ENCODE data around the gene SMU1.

The SMU1 gene

DNA sequence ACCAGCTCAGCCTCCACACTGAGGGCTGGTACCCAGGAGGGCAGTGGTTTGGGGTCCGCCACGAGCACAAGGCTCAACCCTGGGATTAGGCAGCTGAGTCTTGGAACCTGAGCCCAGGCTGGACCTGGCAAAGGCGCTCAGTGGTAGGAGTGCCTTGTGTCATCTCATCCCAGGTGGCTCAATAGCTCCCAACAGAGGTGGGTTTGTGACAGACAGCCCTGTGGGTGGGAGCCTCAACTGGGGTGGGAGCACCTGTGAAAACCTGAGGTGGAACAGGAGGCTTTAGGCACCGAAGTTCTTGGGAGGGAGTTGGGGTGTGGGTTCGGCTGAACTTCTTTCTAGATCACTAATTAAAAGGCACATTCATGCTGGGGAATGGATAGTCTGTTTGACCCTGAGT, 35.2 kb upstream of the SMU1 start:
- DNase-seq (ENCODE audit: extremely low spot score), result no peak
- POLR2A ChIA-PET, result no interaction called here
- TF ChIP-seq TARDBP (IDR thresholded peaks at IDR 0.05) (no peak), SUZ12 (IDR thresholded peaks at IDR 0.05) (no peak), HDGF (IDR thresholded peaks at IDR 0.05; ENCODE audit: borderline replicate concordance) (no peak), ARNT (IDR thresholded peaks at IDR 0.05) (no peak), NFRKB (IDR thresholded peaks at IDR 0.05) (no peak), BHLHE40 (IDR thresholded peaks at IDR 0.05; ENCODE audit: borderline replicate concordance) (no peak), L3MBTL2 (conservative IDR thresholded peaks at IDR 0.05) (no peak), LEF1 (IDR thresholded peaks at IDR 0.05; ENCODE audit: borderline replicate concordance) (no peak), CTBP1 (IDR thresholded peaks at IDR 0.05; ENCODE audit: borderline replicate concordance) (no peak), FOXA1 (IDR thresholded peaks at IDR 0.05) (no peak), FOXK2 (IDR thresholded peaks at IDR 0.05) (no peak), ZNF384 (IDR thresholded peaks at IDR 0.05) (no peak), SP1 (IDR thresholded peaks at IDR 0.05) (no peak), PKNOX1 (IDR thresholded peaks at IDR 0.05) (no peak), ELF4 (IDR thresholded peaks at IDR 0.05) (no peak), FOXM1 (IDR thresholded peaks at IDR 0.05; ENCODE audit: borderline replicate concordance) (no peak)
- CTCF ChIA-PET, result interaction anchor here (0.6 kb wide), 1 partner anchor 15 kb away, joined by 3 read pairs; no protein-coding TSS in a partner anchor

- POLR2A ChIA-PET, result no interaction called here
- DNase-seq (ENCODE audit: extremely low spot score), result no peak
- no peak for TF ChIP-seq HDGF (IDR thresholded peaks at IDR 0.05; ENCODE audit: borderline replicate concordance)
- TF ChIP-seq ARNT (IDR thresholded peaks at IDR 0.05), result no peak
- TF ChIP-seq FOXA1 (IDR thresholded peaks at IDR 0.05), result no peak
- no peak for TF ChIP-seq ZNF384 (IDR thresholded peaks at IDR 0.05)
- no peak for TF ChIP-seq LEF1 (IDR thresholded peaks at IDR 0.05; ENCODE audit: borderline replicate concordance)
- no peak for TF ChIP-seq FOXK2 (IDR thresholded peaks at IDR 0.05)
- TF ChIP-seq BHLHE40 (IDR thresholded peaks at IDR 0.05; ENCODE audit: borderline replicate concordance), result no peak
- TF ChIP-seq CTBP1 (IDR thresholded peaks at IDR 0.05; ENCODE audit: borderline replicate concordance), result no peak
- no peak for TF ChIP-seq TARDBP (IDR thresholded peaks at IDR 0.05)
- CTCF ChIA-PET, result interaction anchor here (0.6 kb wide), 1 partner anchor 16 kb away, joined by 3 read pairs; no protein-coding TSS in a partner anchor
Observed at GRCh38 chr9:33110686-33111085, 34.2 kb upstream of the SMU1 start.

DNA sequence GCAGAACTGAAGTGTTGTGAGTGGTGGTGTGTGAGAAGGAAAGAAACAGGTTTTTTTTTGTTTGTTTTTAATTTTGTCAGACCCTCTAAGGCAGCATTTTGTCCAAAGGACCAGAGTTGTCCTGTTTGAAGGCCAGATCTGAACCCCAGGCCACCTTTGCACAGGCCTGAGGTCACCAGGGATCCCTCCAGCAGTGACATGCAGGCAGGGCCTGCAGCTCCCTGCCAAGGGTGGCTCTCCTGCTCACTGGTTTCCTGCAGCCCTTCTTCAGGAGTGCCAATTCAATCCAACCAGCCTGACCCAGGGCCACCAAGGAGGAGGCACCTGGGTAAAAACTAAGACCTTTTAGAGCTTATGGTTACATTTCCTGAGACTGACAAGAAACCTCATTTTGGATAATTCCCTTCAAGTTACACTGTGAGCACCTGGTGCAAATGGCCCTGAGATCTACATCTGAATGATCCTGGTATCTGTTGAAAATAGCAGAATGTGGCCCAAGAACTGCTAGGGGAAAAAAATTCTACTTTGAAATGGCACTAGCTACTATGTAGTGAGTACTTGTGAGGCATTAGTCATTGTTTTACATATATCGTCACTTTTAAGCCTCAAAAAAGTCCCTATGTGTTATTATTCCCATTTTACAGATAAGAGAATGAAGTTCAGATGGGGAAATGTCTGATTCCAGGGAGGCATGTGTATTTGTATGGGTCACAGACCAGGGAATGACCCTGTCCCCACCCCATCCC, 33.5 kb upstream of the SMU1 start:
- DNase-seq (ENCODE audit: extremely low spot score), result no peak
- TF ChIP-seq FOXK2 (IDR thresholded peaks at IDR 0.05), result no peak
- ChIA-PET POLR2A (no interaction called here), CTCF (interaction anchor here (0.6 kb wide), 1 partner anchor 149 kb away, joined by 4 read pairs; no protein-coding TSS in a partner anchor)

DNA sequence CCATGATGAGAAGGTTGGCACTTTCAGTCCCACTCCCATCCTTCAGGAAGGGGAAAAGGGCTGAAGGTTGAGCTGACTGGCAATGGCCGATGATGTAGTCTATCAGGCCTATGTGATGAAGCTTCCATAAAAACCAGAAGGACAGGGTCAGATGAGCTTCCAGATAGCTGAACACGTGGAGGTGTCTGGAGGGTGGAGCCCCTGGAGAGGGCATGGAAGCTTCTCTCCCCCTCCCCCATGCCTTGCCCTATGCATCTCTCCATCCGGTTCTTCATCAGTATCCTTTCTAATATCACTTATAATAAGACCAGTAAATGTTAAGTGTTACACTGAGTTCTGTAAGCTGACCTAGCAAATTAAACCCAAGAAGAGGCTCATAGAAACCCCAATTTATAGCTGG, 32.6 kb upstream of the SMU1 start:
- ChIA-PET POLR2A (no interaction called here), CTCF (interaction anchor here (0.6 kb wide), 1 partner anchor 150 kb away, joined by 4 read pairs; no protein-coding TSS in a partner anchor)
- DNase-seq (ENCODE audit: extremely low spot score), result no peak
- TF ChIP-seq ARNT (IDR thresholded peaks at IDR 0.05), result no peak
- no peak for TF ChIP-seq ELF4 (IDR thresholded peaks at IDR 0.05)

DNA sequence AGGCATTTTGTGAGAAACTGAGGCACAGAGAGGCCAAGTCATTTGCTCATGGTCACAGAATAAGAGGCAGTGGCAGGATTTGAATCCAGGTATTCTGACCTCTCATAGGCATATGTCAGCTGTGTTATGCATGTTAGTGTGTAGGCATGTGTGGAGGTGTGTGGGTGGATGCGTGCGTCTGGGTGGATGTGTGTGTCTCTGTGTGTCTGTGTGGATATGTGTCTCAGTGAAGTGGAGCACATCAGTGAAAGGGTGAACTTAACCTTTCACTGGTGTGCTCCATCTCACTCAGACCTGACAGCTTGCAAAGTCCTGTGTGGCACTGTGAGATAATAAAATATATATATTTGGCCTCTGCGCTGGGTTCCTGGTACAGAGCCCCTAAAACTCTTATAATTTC, 32.0 kb upstream of the SMU1 start:
- ChIA-PET POLR2A (no interaction called here), CTCF (no interaction called here)
- no peak for DNase-seq (ENCODE audit: extremely low spot score)
- no peak for TF ChIP-seq SUZ12 (IDR thresholded peaks at IDR 0.05)
- no peak for TF ChIP-seq FOXM1 (IDR thresholded peaks at IDR 0.05; ENCODE audit: borderline replicate concordance)
- TF ChIP-seq L3MBTL2 (conservative IDR thresholded peaks at IDR 0.05), result no peak
- TF ChIP-seq BHLHE40 (IDR thresholded peaks at IDR 0.05; ENCODE audit: borderline replicate concordance), result no peak

DNA sequence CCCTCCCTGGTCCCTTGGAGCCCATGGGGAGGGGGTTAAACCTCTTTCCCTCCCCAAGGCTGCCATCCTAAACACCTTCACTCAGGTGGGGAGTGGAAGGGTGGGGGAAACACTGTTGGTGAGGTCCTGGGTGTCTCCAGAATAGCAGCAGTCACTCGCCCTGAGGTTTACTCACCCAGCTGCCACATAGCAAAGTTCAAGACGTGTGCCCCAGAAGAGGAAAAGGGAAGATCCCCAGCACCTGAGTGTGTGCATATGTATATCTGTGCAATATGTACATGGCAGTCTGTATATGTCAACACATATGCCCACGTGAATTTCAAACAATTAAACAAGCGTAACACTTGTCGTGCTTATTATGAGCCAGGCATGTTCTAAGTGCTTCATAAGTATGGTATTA, 31.3 kb upstream of the SMU1 start:
- POLR2A ChIA-PET, result no interaction called here
- no peak for TF ChIP-seq FOXA1 (IDR thresholded peaks at IDR 0.05)
- TF ChIP-seq NFRKB (IDR thresholded peaks at IDR 0.05), result no peak
- TF ChIP-seq CTBP1 (IDR thresholded peaks at IDR 0.05; ENCODE audit: borderline replicate concordance), result no peak
- no peak for TF ChIP-seq ARNT (IDR thresholded peaks at IDR 0.05)
- TF ChIP-seq FOXK2 (IDR thresholded peaks at IDR 0.05), result no peak
- TF ChIP-seq SP1 (IDR thresholded peaks at IDR 0.05), result no peak
- no peak for TF ChIP-seq ELF4 (IDR thresholded peaks at IDR 0.05)
- TF ChIP-seq ZNF384 (IDR thresholded peaks at IDR 0.05), result no peak
- no peak for TF ChIP-seq FOXM1 (IDR thresholded peaks at IDR 0.05; ENCODE audit: borderline replicate concordance)
- TF ChIP-seq PKNOX1 (IDR thresholded peaks at IDR 0.05), result no peak
- TF ChIP-seq HDGF (IDR thresholded peaks at IDR 0.05; ENCODE audit: borderline replicate concordance), result no peak
- CTCF ChIA-PET, result no interaction called here
- no peak for DNase-seq (ENCODE audit: extremely low spot score)

DNA sequence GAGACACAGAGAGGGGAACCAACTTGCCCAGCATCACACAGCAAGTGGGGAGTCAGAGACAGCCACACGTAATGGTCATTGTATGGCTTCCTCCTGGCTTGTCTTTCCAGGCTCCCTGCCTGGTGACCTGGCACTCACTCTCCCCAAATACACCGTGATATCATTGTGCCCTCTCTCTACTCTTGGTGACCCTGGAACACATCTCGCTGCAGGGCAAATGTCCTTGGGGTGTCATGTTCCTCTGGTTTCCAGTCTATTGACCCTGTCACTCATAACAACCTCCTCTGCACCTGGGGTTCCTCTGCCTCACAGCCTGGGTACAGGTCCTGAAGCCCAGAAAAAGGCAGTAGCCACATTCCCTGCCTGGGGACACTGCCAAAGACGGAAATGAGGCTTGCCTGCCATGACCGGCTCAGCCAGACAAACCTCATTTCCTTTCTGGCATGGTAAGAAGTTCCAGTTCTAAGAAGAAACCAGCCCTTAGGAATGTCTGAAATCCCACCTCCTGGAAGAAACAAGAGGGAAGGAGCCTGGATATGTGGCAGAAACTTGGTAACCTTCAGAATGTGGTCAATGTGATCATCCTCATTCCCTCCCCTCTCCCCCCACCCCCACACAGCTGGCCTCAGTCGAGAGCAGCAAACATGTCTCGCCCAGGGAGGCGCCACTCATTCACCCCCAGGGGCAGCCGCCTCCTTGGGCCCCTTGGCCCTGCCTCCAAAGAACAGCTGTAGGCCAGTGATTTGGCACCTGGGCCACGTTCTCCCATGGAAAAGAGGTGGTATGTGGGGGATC, 30.6 kb upstream of the SMU1 start:
- CTCF ChIA-PET, result no interaction called here
- POLR2A ChIA-PET, result no interaction called here
- no peak for DNase-seq (ENCODE audit: extremely low spot score)
- TF ChIP-seq TARDBP (IDR thresholded peaks at IDR 0.05) (no peak), PKNOX1 (IDR thresholded peaks at IDR 0.05) (no peak), NFRKB (IDR thresholded peaks at IDR 0.05) (no peak), ZNF384 (IDR thresholded peaks at IDR 0.05) (no peak), SP1 (IDR thresholded peaks at IDR 0.05) (no peak), ARNT (IDR thresholded peaks at IDR 0.05) (no peak)

All from HEK293T (cell line).